Measurements from ENCODE around the gene CD200R1L. TPM values are rescaled to one million over a fixed set of nuclear protein-coding genes. Genes with fewer than 3 reads are reported as not detected.

Gene CD200R1L
- total and polyA plus RNA-seq, 2 of the 13 experiments (the other 11 are each of a cell fraction or from before 2014, with no cell fraction given) = not detected

- no peak for ATAC-seq
- Histone ChIP-seq H3K4me1 (ENCODE audit: insufficient read depth, low read length) (no peaks in the 10 kb centered on the region), H3K27ac (ENCODE audit: extremely low read length, insufficient read depth, low read length) (no peak overlapping the region), H3K4me3 (replicated peaks in 1 of 3; ENCODE audit: insufficient read depth in 1 of 3, low read depth in 2 of 3, low read length in 3 of 3) (no peak overlapping the region), H4K20me1 (ENCODE audit: insufficient read depth, low read length) (no peaks in the 10 kb centered on the region), H3K9ac (ENCODE audit: insufficient read depth, low read depth, low read length) (no peak overlapping the region), H3K4me2 (ENCODE audit: low read depth, low read length) (no peak overlapping the region), H3K36me3 (replicated peaks in 1 of 2; ENCODE audit: control insufficient read depth in 1 of 2, insufficient read depth in 2 of 2, low read length in 2 of 2) (no peaks in the 10 kb centered on the region), H3K27me3 (ENCODE audit: control insufficient read depth in 1 of 2, insufficient read depth in 2 of 2, low read length in 2 of 2) (no peaks in the 10 kb centered on the region), H3K79me2 (ENCODE audit: insufficient read depth, low read length) (no peaks in the 10 kb centered on the region), H3K9me3 (ENCODE audit: low read length) (no peaks in the 10 kb centered on the region), H2AFZ (ENCODE audit: low read length) (no peak overlapping the region)
- in situ Hi-C loops (cut with HindIII; ENCODE audit: extremely low pct_ligation_motif_present, low pct_unique_long_range_greater_than_20kb) = no loop called here
- ChIA-PET POLR2A (no interaction called here), CTCF (ENCODE audit: low intra/inter-chr PET ratio, low total read pairs) (no interaction called here)
- TF ChIP-seq RBM22 (optimal IDR thresholded peaks at IDR 0.05; ENCODE audit: low read length) = no peak
- no peak for TF ChIP-seq NR2C2 (CRISPR knock-in tag; IDR thresholded peaks at IDR 0.05; ENCODE audit: borderline replicate concordance)
- no peak for TF ChIP-seq ZNF234 (CRISPR knock-in tag; conservative IDR thresholded peaks at IDR 0.05)
- TF ChIP-seq FOSL1 (CRISPR knock-in tag; IDR thresholded peaks at IDR 0.05; ENCODE audit: borderline replicate concordance) = no peak
- TF ChIP-seq SATB2 (CRISPR knock-in tag; IDR thresholded peaks at IDR 0.05) = no peak
- no peak for TF ChIP-seq TSC22D2 (CRISPR knock-in tag; IDR thresholded peaks at IDR 0.05; ENCODE audit: borderline replicate concordance)
- TF ChIP-seq RBM39 (IDR thresholded peaks at IDR 0.05; ENCODE audit: low read depth, low read length, poor library complexity, severe bottlenecking) = no peak
- no peak for TF ChIP-seq REPIN1 (CRISPR knock-in tag; IDR thresholded peaks at IDR 0.05; ENCODE audit: borderline replicate concordance, low read depth)
- TF ChIP-seq JUND (CRISPR knock-in tag; IDR thresholded peaks at IDR 0.05) = no peak
- no TSS peak for BruUV-seq (replicated peaks)
- intact Hi-C loops (cut with micrococcal nuclease; ENCODE audit: unreplicated experiment) = no loop called here
- DNase-seq (ENCODE audit: low spot score) = no peak
- no peak for FAIRE-seq
These were observed 68.9 kb downstream of the CD200R1L start for GRCh38 chr3:112777811-112778210.

- FAIRE-seq = no peak
- no peak for DNase-seq (ENCODE audit: low spot score)
- no peak for TF ChIP-seq SRSF1 (optimal IDR thresholded peaks at IDR 0.05; ENCODE audit: low read depth, low read length)
- no peak for TF ChIP-seq ZBTB4 (CRISPR knock-in tag; IDR thresholded peaks at IDR 0.05; ENCODE audit: borderline replicate concordance)
- TF ChIP-seq ZNF782 (CRISPR knock-in tag; IDR thresholded peaks at IDR 0.05; ENCODE audit: borderline replicate concordance) = no peak
- TF ChIP-seq ZNF841 (CRISPR knock-in tag; IDR thresholded peaks at IDR 0.05; ENCODE audit: borderline replicate concordance) = no peak
- no peak for TF ChIP-seq ATAD3A (CRISPR knock-in tag; IDR thresholded peaks at IDR 0.05)
- TF ChIP-seq ZNF253 (CRISPR knock-in tag; IDR thresholded peaks at IDR 0.05; ENCODE audit: borderline replicate concordance) = no peak
- TF ChIP-seq HOXA3 (CRISPR knock-in tag; IDR thresholded peaks at IDR 0.05) = no peak
- TF ChIP-seq DMAP1 (CRISPR knock-in tag; IDR thresholded peaks at IDR 0.05) = no peak
- no peak for TF ChIP-seq ZNF766 (CRISPR knock-in tag; IDR thresholded peaks at IDR 0.05; ENCODE audit: borderline replicate concordance)
- TF ChIP-seq KLF9 (CRISPR knock-in tag; IDR thresholded peaks at IDR 0.05; ENCODE audit: low read depth) = no peak
- no peak overlapping the region for H2AFZ ChIP-seq (ENCODE audit: low read length)
- no peaks in the 10 kb centered on the region for H3K9me3 ChIP-seq (ENCODE audit: low read length)
- no peaks in the 10 kb centered on the region for H3K4me1 ChIP-seq (ENCODE audit: insufficient read depth, low read length)
- ChIA-PET CTCF (ENCODE audit: low intra/inter-chr PET ratio, low total read pairs) (no interaction called here), POLR2A (no interaction called here)
- BruUV-seq (replicated peaks) = no TSS peak
- H3K27me3 ChIP-seq (ENCODE audit: control insufficient read depth in 1 of 2, insufficient read depth in 2 of 2, low read length in 2 of 2) = no peaks in the 10 kb centered on the region
- H3K4me3 ChIP-seq (replicated peaks in 1 of 3; ENCODE audit: insufficient read depth in 1 of 3, low read depth in 2 of 3, low read length in 3 of 3) = no peak overlapping the region
- H3K9ac ChIP-seq (ENCODE audit: insufficient read depth, low read depth, low read length) = no peak overlapping the region
- intact Hi-C loops (cut with micrococcal nuclease; ENCODE audit: unreplicated experiment) (no loop called here), in situ Hi-C loops (cut with HindIII; ENCODE audit: extremely low pct_ligation_motif_present, low pct_unique_long_range_greater_than_20kb) (no loop called here)
- no peaks in the 10 kb centered on the region for H4K20me1 ChIP-seq (ENCODE audit: insufficient read depth, low read length)
- WGBS (ENCODE audit: low lambda C conversion rate) = 4% methylated on average over 3 of the region's 3 CpGs
- H3K27ac ChIP-seq (ENCODE audit: extremely low read length, insufficient read depth, low read length) = no peak overlapping the region
- H3K79me2 ChIP-seq (ENCODE audit: insufficient read depth, low read length) = no peaks in the 10 kb centered on the region
- no peak for ATAC-seq
- H3K4me2 ChIP-seq (ENCODE audit: low read depth, low read length) = no peak overlapping the region
- H3K36me3 ChIP-seq (replicated peaks in 1 of 2; ENCODE audit: control insufficient read depth in 1 of 2, insufficient read depth in 2 of 2, low read length in 2 of 2) = no peaks in the 10 kb centered on the region
These were observed 69.8 kb downstream of the CD200R1L start for GRCh38 chr3:112776836-112777235.
